GM12891 (cell line): ENCODE results near the gene FNDC3B.

Source experiments
- DNase-seq: peaks from one replicate; pipeline ENCODE4 v3.0.0; 2011; ENCODE audit warnings: low spot score; ENCODE audit not compliant: insufficient read length
- FAIRE-seq: peaks from 2 replicates; lab custom pipeline; 2011; peaks lifted over from hg19 to GRCh38; lab: Jason Lieb, UNC
- PAX5 ChIP-seq: IDR thresholded peaks from 2 replicates; pipeline ENCODE4 v1.6.1; 2011; ENCODE audit warnings: low read length, moderate library complexity, mild to moderate bottlenecking; ENCODE audit not compliant: insufficient read depth, severe bottlenecking
- POLR2A ChIP-seq: IDR thresholded peaks from 2 replicates; pipeline ENCODE4 v1.6.1; 2011; ENCODE audit warnings: low read depth, low read length, control low read depth
- POLR2AphosphoS5 ChIP-seq: IDR thresholded peaks from 2 replicates; pipeline ENCODE4 v1.6.1; 2011; ENCODE audit warnings: low read depth, low read length, control low read depth
- POU2F2 ChIP-seq: IDR thresholded peaks from 2 replicates; pipeline ENCODE4 v1.6.1; 2011; ENCODE audit warnings: low read depth, mild to moderate bottlenecking, control low read depth, low read length, moderate library complexity
- SPI1 ChIP-seq: IDR thresholded peaks from 2 replicates; pipeline ENCODE4 v1.6.1; 2011; ENCODE audit warnings: low read depth, low read length, control low read depth
- TAF1 ChIP-seq: IDR thresholded peaks from 2 replicates; pipeline ENCODE4 v1.6.1; 2011; ENCODE audit warnings: low read depth, low read length, control low read depth

The FNDC3B gene

GRCh38 chr3:172305974-172306373 is 266.6 kb downstream of the FNDC3B start:
- DNase-seq (no peak), FAIRE-seq (no peak)
- TF ChIP-seq TAF1 (no peak), POU2F2 (no peak), SPI1 (no peak), POLR2A (no peak), PAX5 (no peak), POLR2AphosphoS5 (no peak)

DNA sequence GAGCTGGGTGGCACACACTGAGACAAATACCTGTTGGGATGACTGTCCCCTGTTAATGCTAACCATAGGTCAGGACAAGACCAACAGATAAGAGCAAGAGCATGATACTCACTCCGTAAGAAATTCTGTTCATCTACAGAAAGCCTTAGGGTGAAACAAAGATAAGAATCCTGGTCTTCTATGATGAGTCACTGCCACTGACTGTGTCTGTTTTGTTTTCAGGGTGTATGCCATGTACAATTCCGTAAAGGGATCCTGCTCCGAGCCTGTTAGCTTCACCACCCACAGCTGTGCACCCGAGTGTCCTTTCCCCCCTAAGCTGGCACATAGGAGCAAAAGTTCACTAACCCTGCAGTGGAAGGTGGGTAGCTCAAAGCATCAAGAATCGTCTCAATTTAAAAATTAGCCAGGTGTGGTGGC is 267.8 kb downstream of the FNDC3B start:
- TF ChIP-seq POLR2AphosphoS5 (no peak), TAF1 (no peak), POU2F2 (no peak), SPI1 (no peak), POLR2A (no peak), PAX5 (no peak)
- DNase-seq (no peak), FAIRE-seq (no peak)

GRCh38 chr3:172309059-172309458 is 269.7 kb downstream of the FNDC3B start:
- TF ChIP-seq PAX5 (no peak), TAF1 (no peak), POLR2A (no peak), POU2F2 (no peak), POLR2AphosphoS5 (no peak), SPI1 (no peak)
- FAIRE-seq = no peak
- DNase-seq = no peak

DNA sequence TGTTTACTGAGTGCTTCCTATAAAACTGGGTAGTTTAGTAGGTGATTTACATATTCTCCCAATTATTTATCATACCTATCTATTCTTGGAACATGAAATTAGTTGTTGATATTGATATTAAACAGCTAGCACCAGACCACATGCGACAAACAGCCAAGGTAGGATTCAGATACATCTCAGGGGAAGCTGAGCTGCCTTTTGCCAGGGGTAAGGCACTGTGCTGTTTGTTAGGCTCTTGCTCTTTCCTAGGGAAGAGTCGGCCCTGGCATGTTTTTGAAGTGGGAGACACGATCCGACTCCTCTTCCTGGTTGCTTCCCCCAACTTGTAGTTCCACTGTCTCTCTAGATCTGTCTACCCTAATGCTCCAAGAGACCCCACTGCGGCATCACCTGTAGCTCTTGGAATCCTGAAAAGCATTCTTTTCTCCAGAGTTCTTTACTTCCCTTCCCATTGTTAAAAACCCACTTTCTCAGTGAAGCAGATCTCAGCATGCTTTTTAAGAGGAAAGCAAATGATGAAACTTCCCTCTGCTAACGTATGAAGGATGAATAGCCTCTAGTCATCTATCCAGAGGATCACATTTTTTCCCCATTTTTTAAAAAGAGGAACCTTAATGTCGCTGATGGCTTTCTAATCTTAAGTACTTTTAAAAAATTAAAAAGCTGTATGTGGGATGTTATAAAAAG is 270.5 kb downstream of the FNDC3B start:
- TF ChIP-seq POU2F2 = no peak
- no peak for TF ChIP-seq TAF1
- TF ChIP-seq PAX5 = no peak
- no peak for TF ChIP-seq SPI1
- TF ChIP-seq POLR2AphosphoS5 = no peak
- TF ChIP-seq POLR2A = no peak
- FAIRE-seq = no peak
- no peak for DNase-seq

DNA sequence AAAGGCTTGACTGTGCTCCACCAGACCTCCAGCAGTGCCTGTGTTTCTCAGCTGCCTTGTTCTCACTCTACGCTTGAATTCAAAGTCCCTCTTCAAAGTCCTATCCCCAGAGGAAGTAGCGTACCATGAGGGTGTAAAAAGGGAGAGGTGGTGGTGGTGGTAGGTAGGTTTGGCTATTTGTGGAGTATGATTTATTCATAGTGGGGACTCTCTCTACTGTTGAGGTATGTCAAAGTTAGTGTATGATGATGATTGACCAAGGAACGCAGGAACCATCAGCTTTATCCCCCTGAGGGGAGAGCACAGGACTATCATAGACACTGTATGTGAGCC is 271.0 kb downstream of the FNDC3B start:
- TF ChIP-seq PAX5 (no peak), POLR2AphosphoS5 (no peak), TAF1 (no peak), SPI1 (no peak), POLR2A (no peak), POU2F2 (no peak)
- DNase-seq (no peak), FAIRE-seq (no peak)

- FAIRE-seq (no peak), DNase-seq (no peak)
- TF ChIP-seq POU2F2 (no peak), SPI1 (no peak), PAX5 (no peak), POLR2A (no peak), TAF1 (no peak), POLR2AphosphoS5 (no peak)
Observed at GRCh38 chr3:172311217-172311616, 271.8 kb downstream of the FNDC3B start.

DNA sequence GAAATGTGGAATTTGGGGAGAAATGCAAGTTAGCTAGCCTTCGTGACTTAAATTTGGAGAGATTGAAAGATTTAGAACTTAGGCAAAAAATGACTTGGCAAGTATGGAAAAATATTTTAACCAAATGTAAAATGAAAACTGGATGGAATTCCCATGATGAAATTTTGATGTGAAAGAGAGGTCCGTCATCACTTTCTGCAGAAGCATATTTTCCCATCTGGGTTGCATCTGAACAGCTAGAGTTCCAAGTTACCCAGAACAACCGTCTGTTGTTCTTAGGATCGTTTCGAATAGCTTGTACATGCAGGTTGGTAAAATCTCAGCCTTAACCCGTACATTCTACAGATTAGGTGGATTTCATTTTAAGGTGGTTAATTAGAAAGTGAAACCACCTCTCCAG is 272.6 kb downstream of the FNDC3B start:
- FAIRE-seq (no peak), DNase-seq (no peak)
- TF ChIP-seq SPI1 = no peak
- no peak for TF ChIP-seq PAX5
- no peak for TF ChIP-seq POLR2AphosphoS5
- no peak for TF ChIP-seq POU2F2

DNA sequence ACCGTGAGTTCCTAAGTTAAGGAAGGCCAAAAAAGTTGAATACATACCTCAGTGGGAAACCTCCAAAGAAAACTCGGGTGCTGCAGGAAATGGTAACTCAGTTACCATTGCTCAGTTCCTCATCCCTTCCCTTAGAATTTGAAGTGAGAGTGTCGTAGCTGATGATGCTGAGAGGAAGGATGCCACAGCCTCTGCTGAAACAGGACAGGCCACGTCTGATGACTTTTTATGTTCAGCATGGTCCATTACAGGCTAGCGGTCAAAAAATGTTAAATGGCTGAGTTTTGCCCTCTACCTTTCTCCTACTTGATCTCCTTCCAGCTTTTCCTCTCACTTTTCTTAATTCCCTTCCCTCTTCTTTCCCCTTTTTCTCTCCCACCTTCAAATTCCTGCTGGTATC is 273.3 kb downstream of the FNDC3B start:
- DNase-seq (no peak), FAIRE-seq (no peak)
- TF ChIP-seq POU2F2 (no peak), POLR2A (no peak), SPI1 (no peak), PAX5 (no peak), TAF1 (no peak), POLR2AphosphoS5 (no peak)

DNA sequence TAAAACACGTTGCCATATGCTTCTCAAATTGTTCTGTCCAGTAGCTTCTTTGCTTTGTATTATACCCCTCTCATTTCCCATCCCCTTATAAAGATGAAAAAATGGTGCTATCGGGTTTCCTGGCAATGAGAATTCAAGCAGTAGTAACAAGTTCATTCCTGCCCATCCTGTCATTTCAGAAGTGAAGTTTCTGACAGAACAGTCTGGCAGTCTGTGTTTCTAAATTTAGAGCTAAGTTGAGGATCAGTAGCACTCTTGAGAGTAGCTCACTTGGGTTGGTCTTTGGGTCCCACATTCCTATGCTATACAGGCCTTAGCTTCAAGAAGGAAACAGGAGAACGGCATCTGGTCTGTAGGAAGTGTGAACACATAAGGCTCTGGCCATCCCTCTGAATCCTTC is 274.3 kb downstream of the FNDC3B start:
- TF ChIP-seq SPI1 (no peak), TAF1 (no peak), POLR2AphosphoS5 (no peak), POLR2A (no peak), POU2F2 (no peak), PAX5 (no peak)
- FAIRE-seq = no peak
- DNase-seq = no peak

- TF ChIP-seq POLR2A = no peak
- TF ChIP-seq PAX5 = no peak
- TF ChIP-seq POU2F2 = no peak
- TF ChIP-seq TAF1 = no peak
- TF ChIP-seq SPI1 = no peak
- no peak for TF ChIP-seq POLR2AphosphoS5
- FAIRE-seq (no peak), DNase-seq (no peak)
Observed at GRCh38 chr3:172314591-172315160, 275.3 kb downstream of the FNDC3B start.
